ENCODE results near the gene AADACL4. TPM values are rescaled to one million over a fixed set of nuclear protein-coding genes. Genes with fewer than 3 reads are reported as not detected.

Gene AADACL4
- total and polyA plus RNA-seq, 9 of the 15 experiments (the other 6 are each of a cell fraction or from before 2014, with no cell fraction given): not detected

DNA sequence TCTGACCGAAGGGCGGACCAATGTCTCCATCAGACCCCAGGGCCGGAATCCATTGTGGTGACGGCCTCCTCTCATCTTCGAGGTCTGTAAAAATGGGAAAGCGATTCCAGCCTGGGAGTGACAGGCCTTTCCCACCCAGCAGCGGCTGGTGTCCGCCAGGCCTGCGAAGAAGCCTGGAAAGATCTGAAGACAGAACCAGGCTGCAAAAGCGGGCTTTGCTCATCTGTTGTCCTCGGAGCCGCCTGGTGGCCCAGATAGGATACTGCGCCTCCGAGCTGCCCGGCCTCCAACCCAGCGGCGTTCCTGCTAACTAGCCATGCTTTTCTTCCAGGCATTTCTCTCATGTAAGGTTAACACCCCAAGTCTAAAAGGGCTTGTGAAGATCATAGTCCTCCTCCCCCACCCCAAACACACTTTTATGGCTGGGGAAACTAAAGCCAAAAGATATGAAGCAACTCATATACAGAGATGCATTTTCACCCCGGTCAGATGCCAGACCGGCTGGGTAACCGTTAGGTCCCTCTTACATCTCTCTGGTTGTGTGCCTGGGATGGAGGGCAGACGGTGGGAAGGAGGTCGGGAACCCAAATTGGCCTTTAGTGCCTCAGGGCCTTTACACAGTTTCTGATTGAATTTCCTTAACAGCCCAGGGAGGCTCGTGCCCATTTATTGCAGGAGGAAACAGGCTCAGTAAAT is 23.9 kb upstream of the AADACL4 start (continued):
- TF ChIP-seq, protein P1, sequence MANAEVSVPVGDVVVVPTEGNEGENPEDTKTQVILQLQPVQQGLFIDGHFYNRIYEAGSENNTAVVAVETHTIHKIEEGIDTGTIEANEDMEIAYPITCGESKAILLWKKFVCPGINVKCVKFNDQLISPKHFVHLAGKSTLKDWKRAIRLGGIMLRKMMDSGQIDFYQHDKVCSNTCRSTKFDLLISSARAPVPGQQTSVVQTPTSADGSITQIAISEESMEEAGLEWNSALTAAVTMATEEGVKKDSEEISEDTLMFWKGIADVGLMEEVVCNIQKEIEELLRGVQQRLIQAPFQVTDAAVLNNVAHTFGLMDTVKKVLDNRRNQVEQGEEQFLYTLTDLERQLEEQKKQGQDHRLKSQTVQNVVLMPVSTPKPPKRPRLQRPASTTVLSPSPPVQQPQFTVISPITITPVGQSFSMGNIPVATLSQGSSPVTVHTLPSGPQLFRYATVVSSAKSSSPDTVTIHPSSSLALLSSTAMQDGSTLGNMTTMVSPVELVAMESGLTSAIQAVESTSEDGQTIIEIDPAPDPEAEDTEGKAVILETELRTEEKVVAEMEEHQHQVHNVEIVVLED (CRISPR knock-in tag; IDR thresholded peaks at IDR 0.05): no peak
- TF ChIP-seq, protein P2, sequence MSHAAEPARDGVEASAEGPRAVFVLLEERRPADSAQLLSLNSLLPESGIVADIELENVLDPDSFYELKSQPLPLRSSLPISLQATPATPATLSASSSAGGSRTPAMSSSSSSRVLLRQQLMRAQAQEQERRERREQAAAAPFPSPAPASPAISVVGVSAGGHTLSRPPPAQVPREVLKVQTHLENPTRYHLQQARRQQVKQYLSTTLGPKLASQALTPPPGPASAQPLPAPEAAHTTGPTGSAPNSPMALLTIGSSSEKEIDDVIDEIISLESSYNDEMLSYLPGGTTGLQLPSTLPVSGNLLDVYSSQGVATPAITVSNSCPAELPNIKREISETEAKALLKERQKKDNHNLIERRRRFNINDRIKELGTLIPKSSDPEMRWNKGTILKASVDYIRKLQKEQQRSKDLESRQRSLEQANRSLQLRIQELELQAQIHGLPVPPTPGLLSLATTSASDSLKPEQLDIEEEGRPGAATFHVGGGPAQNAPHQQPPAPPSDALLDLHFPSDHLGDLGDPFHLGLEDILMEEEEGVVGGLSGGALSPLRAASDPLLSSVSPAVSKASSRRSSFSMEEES (CRISPR knock-in tag; IDR thresholded peaks at IDR 0.05): no peak
- TF ChIP-seq, protein P3, sequence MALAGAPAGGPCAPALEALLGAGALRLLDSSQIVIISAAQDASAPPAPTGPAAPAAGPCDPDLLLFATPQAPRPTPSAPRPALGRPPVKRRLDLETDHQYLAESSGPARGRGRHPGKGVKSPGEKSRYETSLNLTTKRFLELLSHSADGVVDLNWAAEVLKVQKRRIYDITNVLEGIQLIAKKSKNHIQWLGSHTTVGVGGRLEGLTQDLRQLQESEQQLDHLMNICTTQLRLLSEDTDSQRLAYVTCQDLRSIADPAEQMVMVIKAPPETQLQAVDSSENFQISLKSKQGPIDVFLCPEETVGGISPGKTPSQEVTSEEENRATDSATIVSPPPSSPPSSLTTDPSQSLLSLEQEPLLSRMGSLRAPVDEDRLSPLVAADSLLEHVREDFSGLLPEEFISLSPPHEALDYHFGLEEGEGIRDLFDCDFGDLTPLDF (CRISPR knock-in tag; IDR thresholded peaks at IDR 0.05): no peak
- TF ChIP-seq, protein P4, sequence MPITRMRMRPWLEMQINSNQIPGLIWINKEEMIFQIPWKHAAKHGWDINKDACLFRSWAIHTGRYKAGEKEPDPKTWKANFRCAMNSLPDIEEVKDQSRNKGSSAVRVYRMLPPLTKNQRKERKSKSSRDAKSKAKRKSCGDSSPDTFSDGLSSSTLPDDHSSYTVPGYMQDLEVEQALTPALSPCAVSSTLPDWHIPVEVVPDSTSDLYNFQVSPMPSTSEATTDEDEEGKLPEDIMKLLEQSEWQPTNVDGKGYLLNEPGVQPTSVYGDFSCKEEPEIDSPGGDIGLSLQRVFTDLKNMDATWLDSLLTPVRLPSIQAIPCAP (CRISPR knock-in tag; IDR thresholded peaks at IDR 0.05; ENCODE audit: borderline replicate concordance): no peak
- peak; percentile 58; the same call in 1 of the 2 replicates for TF ChIP-seq GABPB1 (CRISPR knock-in tag; IDR thresholded peaks at IDR 0.05)
- no peak; the same call in 1 of the 2 replicates for TF ChIP-seq TCF7L2 (IDR thresholded peaks at IDR 0.05; ENCODE audit: low read depth, low read length)
- no peak for TF ChIP-seq ZNF445 (CRISPR knock-in tag; IDR thresholded peaks at IDR 0.05; ENCODE audit: low read depth)
- TF ChIP-seq TEAD4 (IDR thresholded peaks at IDR 0.05; ENCODE audit: low read length): no peak
- no peak for TF ChIP-seq TEAD4 (CRISPR knock-in tag; IDR thresholded peaks at IDR 0.05; ENCODE audit: borderline replicate concordance)
- no peak for TF ChIP-seq THRAP3 (IDR thresholded peaks at IDR 0.05; ENCODE audit: borderline replicate concordance)
- TF ChIP-seq ZNF197 (CRISPR knock-in tag; IDR thresholded peaks at IDR 0.05; ENCODE audit: low read depth): no peak
- no peak for TF ChIP-seq FOXM1 (IDR thresholded peaks at IDR 0.05; ENCODE audit: low read depth)
- 0 out of 2 replicates have a peak, but pooled peaks have one; percentile 46 for TF ChIP-seq FOXM1 (CRISPR knock-in tag; IDR thresholded peaks at IDR 0.05; ENCODE audit: low read depth)
- TF ChIP-seq ZBED1 (IDR thresholded peaks at IDR 0.05): peak; percentile 12; the same call in 1 of the 2 replicates
- TF ChIP-seq, protein P5, sequence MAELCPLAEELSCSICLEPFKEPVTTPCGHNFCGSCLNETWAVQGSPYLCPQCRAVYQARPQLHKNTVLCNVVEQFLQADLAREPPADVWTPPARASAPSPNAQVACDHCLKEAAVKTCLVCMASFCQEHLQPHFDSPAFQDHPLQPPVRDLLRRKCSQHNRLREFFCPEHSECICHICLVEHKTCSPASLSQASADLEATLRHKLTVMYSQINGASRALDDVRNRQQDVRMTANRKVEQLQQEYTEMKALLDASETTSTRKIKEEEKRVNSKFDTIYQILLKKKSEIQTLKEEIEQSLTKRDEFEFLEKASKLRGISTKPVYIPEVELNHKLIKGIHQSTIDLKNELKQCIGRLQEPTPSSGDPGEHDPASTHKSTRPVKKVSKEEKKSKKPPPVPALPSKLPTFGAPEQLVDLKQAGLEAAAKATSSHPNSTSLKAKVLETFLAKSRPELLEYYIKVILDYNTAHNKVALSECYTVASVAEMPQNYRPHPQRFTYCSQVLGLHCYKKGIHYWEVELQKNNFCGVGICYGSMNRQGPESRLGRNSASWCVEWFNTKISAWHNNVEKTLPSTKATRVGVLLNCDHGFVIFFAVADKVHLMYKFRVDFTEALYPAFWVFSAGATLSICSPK (IDR thresholded peaks at IDR 0.05; ENCODE audit: borderline replicate concordance): no peak
- TF ChIP-seq, protein P6, sequence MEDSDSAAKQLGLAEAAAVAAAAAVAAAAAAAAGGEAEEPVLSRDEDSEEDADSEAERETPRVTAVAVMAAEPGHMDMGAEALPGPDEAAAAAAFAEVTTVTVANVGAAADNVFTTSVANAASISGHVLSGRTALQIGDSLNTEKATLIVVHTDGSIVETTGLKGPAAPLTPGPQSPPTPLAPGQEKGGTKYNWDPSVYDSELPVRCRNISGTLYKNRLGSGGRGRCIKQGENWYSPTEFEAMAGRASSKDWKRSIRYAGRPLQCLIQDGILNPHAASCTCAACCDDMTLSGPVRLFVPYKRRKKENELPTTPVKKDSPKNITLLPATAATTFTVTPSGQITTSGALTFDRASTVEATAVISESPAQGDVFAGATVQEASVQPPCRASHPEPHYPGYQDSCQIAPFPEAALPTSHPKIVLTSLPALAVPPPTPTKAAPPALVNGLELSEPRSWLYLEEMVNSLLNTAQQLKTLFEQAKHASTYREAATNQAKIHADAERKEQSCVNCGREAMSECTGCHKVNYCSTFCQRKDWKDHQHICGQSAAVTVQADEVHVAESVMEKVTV (CRISPR knock-in tag; IDR thresholded peaks at IDR 0.05): peak; percentile 97
- peak; percentile 97 for TF ChIP-seq SMC3 (conservative IDR thresholded peaks at IDR 0.05; ENCODE audit: insufficient read depth, low read depth, low read length)
- TF ChIP-seq ILK (tag; IDR thresholded peaks at IDR 0.05; ENCODE audit: borderline replicate concordance, low read depth): no peak

Data from K562 (cell line).